Muscle layer of duodenum (tissue), 2 donors: ENCODE measurements around the gene GNG3.
"Not testable (repeated sequence)": the region's sequence is repeated elsewhere in the genome, so short reads cannot be mapped to it uniquely, and the experiment has no call there.

Source experiments
- H3K27ac ChIP-seq: one replicate; pipeline ENCODE4 v1.7.0; 2013; ENCODE audit warnings: mild to moderate bottlenecking, low read length
- H3K27me3 ChIP-seq: one replicate; pipeline ENCODE4 v1.7.0; 2013; ENCODE audit warnings: low read depth, mild to moderate bottlenecking, control low read depth, low read length
- H3K36me3 ChIP-seq, 2 donors: one replicate each; pipeline ENCODE4 v1.7.0; 2013; ENCODE audit warnings: low read length in 2 of 2, control low read depth in 1 of 2, mild to moderate bottlenecking in 1 of 2; ENCODE audit not compliant: insufficient read depth in 2 of 2, control insufficient read depth in 1 of 2
- H3K4me1 ChIP-seq, 2 donors: one replicate each; pipeline ENCODE4 v1.7.0; 2013; ENCODE audit warnings: low read length in 2 of 2, mild to moderate bottlenecking in 2 of 2, control low read depth in 1 of 2, moderate library complexity in 1 of 2; ENCODE audit not compliant: insufficient read depth in 2 of 2, control insufficient read depth in 1 of 2
- H3K4me3 ChIP-seq, 2 donors: one replicate each; pipeline ENCODE4 v1.7.0; 2013; ENCODE audit warnings: low read length in 2 of 2, low read depth in 1 of 2, mild to moderate bottlenecking in 1 of 2
- H3K9me3 ChIP-seq, 2 donors: one replicate each; pipeline ENCODE4 v1.7.0; 2013; ENCODE audit warnings: low read length in 2 of 2, control low read depth in 1 of 2, mild to moderate bottlenecking in 1 of 2; ENCODE audit not compliant: control insufficient read depth in 1 of 2
- donor health status: healthy.

The GNG3 gene

DNA sequence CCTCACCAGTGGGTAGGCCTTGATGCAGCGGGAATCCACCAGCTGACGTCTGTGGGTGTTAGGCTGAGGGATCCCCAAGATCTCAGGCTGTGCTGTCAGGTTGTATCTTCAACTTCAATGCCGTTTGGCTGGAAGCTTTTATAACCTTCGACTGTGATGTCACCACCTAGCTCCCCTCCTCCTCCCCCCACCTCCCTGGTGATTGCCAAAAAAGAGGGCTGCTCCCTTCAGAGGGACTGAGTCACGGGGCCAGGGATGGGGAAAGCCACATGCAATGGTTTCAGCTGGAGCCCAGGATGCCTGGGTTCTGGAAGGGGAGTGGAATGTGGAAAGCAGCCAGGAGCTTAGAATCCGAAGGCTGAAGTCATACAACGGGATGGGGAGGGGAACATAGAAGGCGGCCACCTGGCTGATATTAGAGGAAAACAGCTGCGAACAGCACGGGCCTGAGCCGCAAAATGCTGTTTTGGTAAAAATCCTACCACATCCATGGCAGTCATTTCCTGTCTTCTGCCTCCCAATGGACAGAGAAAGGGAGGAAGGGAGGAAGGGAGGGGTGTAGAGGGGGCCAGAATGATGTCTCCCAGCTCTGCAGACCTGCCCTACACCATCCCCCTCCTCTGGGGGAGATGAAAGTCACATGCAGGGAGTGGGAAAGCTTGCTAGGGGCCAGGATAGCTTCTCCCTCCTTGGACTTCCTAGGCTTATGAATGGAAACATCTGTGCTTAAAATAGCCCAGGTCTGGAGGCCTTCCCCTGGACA lies 17.9 kb upstream of the GNG3 start, which contains the start of gene LRRN4CL:
TSS of gene LRRN4CL (minus strand) at position 110 of the 763 bp plus-strand sequence. CDS start 1,022 bp downstream, outside the sequence.
- Histone ChIP-seq H3K9me3 (no peaks in the 10 kb centered on the region), H3K4me1 (peaks cover 0 to 12% of the 10 kb centered on the region in 2 donors), H3K4me3 (peak within 1 kb of the TSS; percentile 47 to 49), H3K36me3 (peaks cover 25 to 30% of the 10 kb centered on the region in 2 donors), H3K27ac (peak within 1 kb of the TSS; percentile 74), H3K27me3 (no peaks in the 10 kb centered on the region)

DNA sequence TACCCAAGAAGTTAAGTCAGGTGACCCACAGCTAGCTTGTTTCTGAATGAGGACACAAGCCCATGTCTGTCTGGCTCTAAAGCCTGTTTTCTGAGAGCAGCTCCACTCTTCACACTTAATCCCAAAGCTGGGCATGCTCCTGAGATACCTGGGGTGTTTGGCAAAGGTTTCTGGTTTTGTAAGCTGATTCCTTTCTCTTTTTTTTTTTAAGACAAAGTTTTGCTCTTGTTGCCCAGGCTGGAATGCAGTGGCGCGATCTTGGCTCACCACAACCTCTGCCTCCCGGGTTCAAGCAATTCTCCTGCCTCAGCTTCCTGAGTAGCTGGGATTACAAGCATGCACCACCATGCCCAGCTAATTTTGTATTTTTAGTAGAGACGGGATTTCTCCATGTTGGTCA lies 13.9 kb upstream of the GNG3 start:
- Histone ChIP-seq H3K4me1 (peaks cover 0 to 12% of the 10 kb centered on the region in 2 donors), H3K36me3 (peaks cover 25 to 30% of the 10 kb centered on the region in 2 donors)
- H3K4me3 ChIP-seq, H3K27me3 ChIP-seq, H3K27ac ChIP-seq, H3K9me3 ChIP-seq: not testable (repeated sequence)

- Histone ChIP-seq H3K9me3 (no peaks in the 10 kb centered on the region), H3K36me3 (peaks cover 25 to 30% of the 10 kb centered on the region in 2 donors), H3K4me1 (peaks cover 0 to 12% of the 10 kb centered on the region in 2 donors), H3K4me3 (no peak overlapping the region), H3K27me3 (no peaks in the 10 kb centered on the region), H3K27ac (no peak overlapping the region)
These were observed 12.9 kb upstream of the GNG3 start for GRCh38 chr11:62694455-62695167.

DNA sequence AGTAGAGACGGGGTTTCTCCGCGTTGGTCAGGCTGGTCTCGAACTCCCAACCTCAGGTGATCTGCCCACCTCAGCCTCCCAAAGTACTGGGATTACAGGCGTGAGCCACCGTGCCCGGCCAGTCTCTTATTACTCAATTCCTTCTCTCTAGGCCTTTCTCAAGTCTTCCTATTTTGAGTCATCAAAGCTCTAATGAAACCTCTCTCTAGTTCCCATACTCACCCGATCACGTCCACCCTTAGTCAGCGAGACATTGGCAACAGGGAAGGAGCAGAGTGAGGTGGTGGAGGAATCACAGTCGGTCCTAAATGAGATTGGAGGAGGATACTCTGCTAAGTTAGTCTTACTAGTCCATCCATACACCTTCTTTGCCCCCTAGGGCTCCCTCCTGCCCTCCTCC lies 5.2 kb upstream of the GNG3 start:
- no peak overlapping the region for H3K27ac ChIP-seq
- no peak overlapping the region for H3K4me3 ChIP-seq
- H3K9me3 ChIP-seq, result no peaks in the 10 kb centered on the region
- no peaks in the 10 kb centered on the region for H3K27me3 ChIP-seq
- H3K36me3 ChIP-seq, result peaks cover 0 to 3% of the 10 kb centered on the region in 2 donors
- H3K4me1 ChIP-seq, result peaks cover 13 to 19% of the 10 kb centered on the region in 2 donors

GRCh38 chr11:62703921-62704320 lies 3.6 kb upstream of the GNG3 start:
- not testable (repeated sequence) for H3K27me3 ChIP-seq, H3K9me3 ChIP-seq, H3K27ac ChIP-seq

DNA sequence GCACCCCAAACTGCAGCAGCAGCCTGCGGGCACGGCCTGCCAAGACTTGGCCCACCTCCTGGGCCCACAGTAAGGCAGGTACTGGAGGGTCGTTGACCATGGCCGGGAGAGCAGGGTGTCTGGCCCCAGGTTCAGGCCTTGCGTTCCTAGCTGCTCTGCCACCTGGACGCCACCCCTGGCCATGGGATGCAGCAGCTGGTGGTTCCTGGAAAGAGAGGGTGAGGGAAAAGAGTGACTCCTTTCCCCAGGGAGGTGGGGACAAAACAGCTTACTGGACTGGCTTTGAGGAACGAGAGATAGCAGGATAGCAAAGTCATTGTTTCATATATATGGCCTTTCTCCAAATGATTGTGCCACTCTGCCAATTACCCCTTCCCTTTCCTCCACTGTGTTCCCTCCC lies 2.1 kb upstream of the GNG3 start:
- H3K4me3 ChIP-seq, result peak overlapping the region; percentile 79 to 91
- H3K36me3 ChIP-seq, result peaks cover 2 to 3% of the 10 kb centered on the region in 2 donors
- H3K27me3 ChIP-seq, result no peaks in the 10 kb centered on the region
- peak overlapping the region; percentile 88 for H3K27ac ChIP-seq
- H3K4me1 ChIP-seq, result peaks cover 22 to 39% of the 10 kb centered on the region in 2 donors
- H3K9me3 ChIP-seq, result no peaks in the 10 kb centered on the region

More at GRCh38 chr11:62703921-62704320, 3.6 kb upstream of the GNG3 start:
- H3K4me3 ChIP-seq, H3K36me3 ChIP-seq: not testable (repeated sequence)
- H3K4me1 ChIP-seq, result peaks cover 17 to 33% of the 10 kb centered on the region in 2 donors

DNA sequence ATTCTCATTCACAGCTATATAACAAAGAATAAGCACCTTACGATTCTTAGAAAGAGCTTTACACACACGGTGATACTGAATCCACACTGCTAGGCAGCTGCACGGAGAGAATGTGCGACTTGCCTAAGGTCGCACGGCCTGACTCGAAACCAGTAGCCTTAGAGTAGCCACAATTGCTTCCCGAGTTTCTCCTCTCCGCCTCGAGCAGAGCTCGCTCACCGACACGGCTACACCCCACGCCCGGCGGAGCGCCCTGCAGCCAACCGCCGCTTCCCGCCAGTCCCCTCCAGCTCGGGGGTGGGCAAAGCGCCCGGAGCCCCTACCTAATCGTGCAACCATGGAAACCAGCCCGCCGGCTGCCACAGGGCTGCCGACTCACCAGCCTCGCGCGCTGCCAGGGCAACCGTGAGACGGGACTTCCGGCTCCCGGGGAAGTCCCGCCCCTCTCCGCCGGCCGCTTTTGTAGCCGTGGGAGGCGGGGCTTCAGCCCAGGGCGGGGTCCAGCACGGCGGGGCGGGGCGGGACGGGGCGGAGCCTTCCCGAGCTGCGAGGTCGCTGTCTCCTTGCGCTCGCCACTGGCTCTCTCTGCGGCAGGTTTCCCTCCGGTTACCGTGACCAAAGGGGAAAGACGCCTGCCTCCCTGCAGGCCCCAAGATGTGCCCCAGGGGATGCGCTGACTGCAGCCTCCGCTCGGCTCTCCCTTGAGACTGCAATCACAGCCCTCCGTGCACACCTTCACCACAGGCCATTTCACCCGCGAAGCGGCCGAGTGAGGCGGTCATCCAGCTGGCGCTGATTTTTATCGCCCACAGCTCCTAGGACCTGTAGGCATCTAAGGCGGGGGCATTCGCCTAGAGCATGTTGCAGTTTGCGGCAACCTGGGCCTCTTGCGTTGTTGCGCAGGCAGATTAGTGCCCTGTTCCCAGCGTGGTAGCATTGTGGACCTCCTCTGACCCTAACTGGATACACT lies 1.3 kb upstream of the GNG3 start:
- Histone ChIP-seq H3K36me3 (peaks cover 2 to 7% of the 10 kb centered on the region in 2 donors), H3K4me1 (peaks cover 23 to 44% of the 10 kb centered on the region in 2 donors), H3K9me3 (no peaks in the 10 kb centered on the region), H3K4me3 (peak overlapping the region; percentile 79 to 91), H3K27ac (peak overlapping the region; percentile 88), H3K27me3 (no peaks in the 10 kb centered on the region)

GRCh38 chr11:62706850-62707247 lies 627 bp upstream of the GNG3 start:
- peak overlapping the region; percentile 67 for H3K27ac ChIP-seq
- H3K9me3 ChIP-seq, result no peaks in the 10 kb centered on the region
- H3K27me3 ChIP-seq, result no peaks in the 10 kb centered on the region
- peaks cover 0 to 11% of the 10 kb centered on the region in 2 donors for H3K36me3 ChIP-seq
- peaks cover 23 to 44% of the 10 kb centered on the region in 2 donors for H3K4me1 ChIP-seq
- H3K4me3 ChIP-seq, result peak overlapping the region; percentile 79 to 91

DNA sequence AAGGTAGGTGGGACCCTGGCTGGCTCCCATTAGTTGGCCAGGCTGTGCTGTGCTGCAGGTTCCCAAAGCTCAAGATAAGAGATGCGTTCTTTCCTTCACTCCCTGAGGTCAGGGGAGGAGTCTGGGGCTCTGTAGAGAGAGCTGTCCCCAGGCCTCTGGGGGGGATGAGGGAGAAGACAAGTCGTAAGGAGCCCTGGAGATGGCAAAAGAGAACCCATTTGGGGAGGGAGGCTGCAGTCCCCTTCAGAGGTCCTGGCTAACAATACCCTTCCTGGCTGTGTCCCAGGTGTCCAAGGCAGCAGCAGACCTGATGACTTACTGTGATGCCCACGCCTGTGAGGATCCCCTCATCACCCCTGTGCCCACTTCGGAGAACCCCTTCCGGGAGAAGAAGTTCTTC lies 916 bp downstream of the GNG3 start:
- peaks cover 11 to 19% of the 10 kb centered on the region in 2 donors for H3K36me3 ChIP-seq
- H3K4me1 ChIP-seq, result peaks cover 23 to 44% of the 10 kb centered on the region in 2 donors
- peak overlapping the region; percentile 70 to 76 for H3K4me3 ChIP-seq
- peak overlapping the region; percentile 94 for H3K27ac ChIP-seq
- no peaks in the 10 kb centered on the region for H3K9me3 ChIP-seq
- no peaks in the 10 kb centered on the region for H3K27me3 ChIP-seq

GRCh38 chr11:62708793-62709192 lies 1.3 kb downstream of the GNG3 start:
- Histone ChIP-seq H3K9me3 (no peaks in the 10 kb centered on the region), H3K4me3 (peak overlapping the region; percentile 70 to 76), H3K4me1 (peaks cover 23 to 44% of the 10 kb centered on the region in 2 donors), H3K27ac (peak overlapping the region; percentile 94), H3K36me3 (peaks cover 15 to 23% of the 10 kb centered on the region in 2 donors), H3K27me3 (no peaks in the 10 kb centered on the region)
